GM19193 (cell line): ENCODE measurements around the gene SLC2A14.
"Not testable (repeated sequence)": the region's sequence is repeated elsewhere in the genome, so short reads cannot be mapped to it uniquely, and the experiment has no call there.

Experiments used
- POLR2A ChIP-seq: IDR thresholded peaks from 4 replicates; pipeline ENCODE4 v1.6.1; 2011; ENCODE audit not compliant: insufficient read depth, insufficient read length; ENCODE audit errors: extremely low read depth

SLC2A14 gene

GRCh38 chr12:7788884-7789528 lies 83.7 kb downstream of the SLC2A14 start, which contains the start of gene NANOG:
Gene NANOG (plus strand): TSS chr12:7789402. CDS start chr12:7789615, 213 bp downstream.
- not testable (repeated sequence) for TF ChIP-seq POLR2A

- no peak for TF ChIP-seq POLR2A
Measured at GRCh38 chr12:7788294-7788660, 84.4 kb downstream of the SLC2A14 start.

GRCh38 chr12:7787574-7788293 lies 85.0 kb downstream of the SLC2A14 start:
- no peak for TF ChIP-seq POLR2A

- TF ChIP-seq POLR2A, result no peak
Measured at GRCh38 chr12:7784701-7785100, 88.0 kb downstream of the SLC2A14 start.

- TF ChIP-seq POLR2A, result no peak
Measured at GRCh38 chr12:7782055-7782454, 90.7 kb downstream of the SLC2A14 start.

GRCh38 chr12:7781274-7781673 lies 91.4 kb downstream of the SLC2A14 start:
- no peak for TF ChIP-seq POLR2A

GRCh38 chr12:7769999-7770398 lies 102.7 kb downstream of the SLC2A14 start:
- no peak for TF ChIP-seq POLR2A
